ENCODE results near the gene TMEM167B. TPM values are rescaled to one million over a fixed set of nuclear protein-coding genes. Genes with fewer than 3 reads are reported as not detected.

Gene TMEM167B
- total RNA-seq, 4 donors from 2014 or later, result 2.2 to 23.0 (median 18.8) TPM

DNA sequence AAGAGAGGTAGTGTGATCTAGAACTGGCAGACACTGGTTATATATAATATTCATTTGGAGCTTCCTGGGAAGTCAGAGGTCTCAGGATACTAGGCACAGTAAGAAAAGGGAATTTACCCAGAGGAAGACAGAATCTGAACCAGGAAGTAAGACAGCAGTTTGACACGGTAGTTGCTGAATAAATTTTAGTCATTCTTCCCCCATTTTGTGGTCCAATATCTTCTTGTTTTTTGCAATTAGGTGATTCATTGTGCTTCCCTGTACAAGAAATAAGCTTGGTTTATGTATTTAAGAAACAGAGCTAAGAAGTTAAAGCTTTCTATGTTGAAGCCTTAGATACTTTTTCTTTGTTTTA lies 1.3 kb downstream of the TMEM167B start:
- intact Hi-C loops (cut with DNase I; ENCODE audit: low total_unique reads), result no loop called here
- peaks cover 13 to 63% (median 20%) of the 10 kb centered on the region in 4 donors for H3K4me1 ChIP-seq
- in situ Hi-C loops (cut with MboI; ENCODE audit: low pct_ligation_motif_present in 1 of 4, low pct_unique_long_range_greater_than_20kb in 1 of 4, low sequenced_read_pairs in 3 of 4), result no loop called here
- H3K27me3 ChIP-seq, result no peaks in the 10 kb centered on the region
- TF ChIP-seq EP300 (IDR thresholded peaks at IDR 0.05; ENCODE audit: low read depth) (no peak), POLR2AphosphoS5 (IDR thresholded peaks at IDR 0.05) (no peak), POLR2A (IDR thresholded peaks at IDR 0.05) (no peak)
- TF ChIP-seq, protein P1, sequence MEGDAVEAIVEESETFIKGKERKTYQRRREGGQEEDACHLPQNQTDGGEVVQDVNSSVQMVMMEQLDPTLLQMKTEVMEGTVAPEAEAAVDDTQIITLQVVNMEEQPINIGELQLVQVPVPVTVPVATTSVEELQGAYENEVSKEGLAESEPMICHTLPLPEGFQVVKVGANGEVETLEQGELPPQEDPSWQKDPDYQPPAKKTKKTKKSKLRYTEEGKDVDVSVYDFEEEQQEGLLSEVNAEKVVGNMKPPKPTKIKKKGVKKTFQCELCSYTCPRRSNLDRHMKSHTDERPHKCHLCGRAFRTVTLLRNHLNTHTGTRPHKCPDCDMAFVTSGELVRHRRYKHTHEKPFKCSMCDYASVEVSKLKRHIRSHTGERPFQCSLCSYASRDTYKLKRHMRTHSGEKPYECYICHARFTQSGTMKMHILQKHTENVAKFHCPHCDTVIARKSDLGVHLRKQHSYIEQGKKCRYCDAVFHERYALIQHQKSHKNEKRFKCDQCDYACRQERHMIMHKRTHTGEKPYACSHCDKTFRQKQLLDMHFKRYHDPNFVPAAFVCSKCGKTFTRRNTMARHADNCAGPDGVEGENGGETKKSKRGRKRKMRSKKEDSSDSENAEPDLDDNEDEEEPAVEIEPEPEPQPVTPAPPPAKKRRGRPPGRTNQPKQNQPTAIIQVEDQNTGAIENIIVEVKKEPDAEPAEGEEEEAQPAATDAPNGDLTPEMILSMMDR (IDR thresholded peaks at IDR 0.05), result no peak
- peak overlapping the region; percentile 60 to 91 (median 69) for H3K4me3 ChIP-seq
- peak overlapping the region; percentile 95 to 99 (median 95) for H3K27ac ChIP-seq
- WGBS, 2 donors (ENCODE audit: low coverage in 1 of 2), result 0 to 3% methylated on average over 1 of the region's 1 CpG
- peaks cover 0 to 17% (median 5%) of the 10 kb centered on the region in 4 donors for H3K36me3 ChIP-seq
- no peak for DNase-seq
- no peaks in the 10 kb centered on the region for H3K9me3 ChIP-seq

DNA sequence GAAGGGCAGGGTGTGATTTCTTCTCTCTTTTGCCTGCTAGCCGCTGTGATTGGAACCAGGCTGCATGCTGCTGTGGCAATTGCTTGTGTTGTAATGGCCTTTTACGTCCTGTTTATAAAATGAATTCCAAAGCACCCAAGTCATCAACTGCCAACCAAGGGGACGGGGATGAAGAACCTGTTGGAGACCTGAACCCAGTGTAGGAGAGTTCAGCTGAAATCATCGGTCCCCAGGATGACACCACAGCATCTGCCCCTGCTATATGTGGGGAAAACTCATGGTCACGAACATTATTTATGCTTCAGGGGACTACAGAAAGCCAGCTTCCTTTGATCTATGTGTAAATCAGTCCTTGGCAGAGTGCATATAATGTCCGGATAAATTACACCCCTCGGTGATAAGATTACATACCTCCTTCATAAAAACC lies 3.8 kb downstream of the TMEM167B start:
- Histone ChIP-seq H3K9me3 (no peaks in the 10 kb centered on the region), H3K27me3 (no peaks in the 10 kb centered on the region), H3K4me1 (peaks cover 13 to 60% (median 21%) of the 10 kb centered on the region in 4 donors), H3K27ac (peak overlapping the region; percentile 65 to 99 (median 86)), H3K4me3 (no peak overlapping the region), H3K36me3 (peaks cover 0 to 17% (median 5%) of the 10 kb centered on the region in 4 donors)
- DNase-seq, result no peak
- intact Hi-C loops (cut with DNase I; ENCODE audit: low total_unique reads) (no loop called here), in situ Hi-C loops (cut with MboI; ENCODE audit: low pct_ligation_motif_present in 1 of 4, low pct_unique_long_range_greater_than_20kb in 1 of 4, low sequenced_read_pairs in 3 of 4) (no loop called here)
- no peak for TF ChIP-seq EP300 (IDR thresholded peaks at IDR 0.05; ENCODE audit: low read depth)
- TF ChIP-seq, protein P1 (IDR thresholded peaks at IDR 0.05), result no peak
- peak in 1 of 3 donors; percentile 42 for TF ChIP-seq POLR2AphosphoS5 (IDR thresholded peaks at IDR 0.05)
- TF ChIP-seq POLR2A (IDR thresholded peaks at IDR 0.05), result no peak
- WGBS, 2 donors (ENCODE audit: low coverage in 1 of 2), result 62 to 77% methylated on average over 3 to 7 of the region's 7 CpGs

DNA sequence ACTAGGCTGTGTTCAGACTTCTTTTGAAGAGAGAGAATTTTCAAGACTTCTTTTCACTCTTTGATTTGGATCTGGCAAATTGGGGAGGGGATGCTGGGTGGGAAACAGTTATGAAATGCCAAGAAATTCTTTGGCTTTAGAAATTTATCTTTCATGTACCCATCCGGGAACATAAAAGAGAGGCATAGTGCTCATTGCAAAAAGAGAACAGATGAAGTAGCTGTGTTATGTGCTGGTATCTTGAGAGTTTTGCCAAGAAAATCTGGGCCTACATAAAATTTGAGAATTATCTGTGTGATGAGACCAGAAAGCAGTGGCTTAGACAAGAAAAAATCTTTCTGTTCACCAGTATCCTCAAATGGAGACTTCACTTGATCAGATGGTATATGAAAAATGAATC lies 4.3 kb downstream of the TMEM167B start:
- H3K4me1 ChIP-seq, result peaks cover 13 to 60% (median 23%) of the 10 kb centered on the region in 4 donors
- DNase-seq, result no peak
- no peaks in the 10 kb centered on the region for H3K9me3 ChIP-seq
- intact Hi-C loops (cut with DNase I; ENCODE audit: low total_unique reads), result no loop called here
- no peaks in the 10 kb centered on the region for H3K27me3 ChIP-seq
- 71 to 72% methylated on average over 1 of the region's 1 CpG for WGBS, 2 donors (ENCODE audit: low coverage in 1 of 2)
- no peak overlapping the region for H3K4me3 ChIP-seq
- H3K27ac ChIP-seq, result peak overlapping the region; percentile 58 to 95 (median 70)
- in situ Hi-C loops (cut with MboI; ENCODE audit: low pct_ligation_motif_present in 1 of 4, low pct_unique_long_range_greater_than_20kb in 1 of 4, low sequenced_read_pairs in 3 of 4), result no loop called here
- TF ChIP-seq POLR2A (IDR thresholded peaks at IDR 0.05), result no peak
- no peak for TF ChIP-seq EP300 (IDR thresholded peaks at IDR 0.05; ENCODE audit: low read depth)
- no peak for TF ChIP-seq POLR2AphosphoS5 (IDR thresholded peaks at IDR 0.05)
- TF ChIP-seq, protein P1 (IDR thresholded peaks at IDR 0.05), result no peak
- H3K36me3 ChIP-seq, result peaks cover 0 to 17% (median 5%) of the 10 kb centered on the region in 4 donors

DNA sequence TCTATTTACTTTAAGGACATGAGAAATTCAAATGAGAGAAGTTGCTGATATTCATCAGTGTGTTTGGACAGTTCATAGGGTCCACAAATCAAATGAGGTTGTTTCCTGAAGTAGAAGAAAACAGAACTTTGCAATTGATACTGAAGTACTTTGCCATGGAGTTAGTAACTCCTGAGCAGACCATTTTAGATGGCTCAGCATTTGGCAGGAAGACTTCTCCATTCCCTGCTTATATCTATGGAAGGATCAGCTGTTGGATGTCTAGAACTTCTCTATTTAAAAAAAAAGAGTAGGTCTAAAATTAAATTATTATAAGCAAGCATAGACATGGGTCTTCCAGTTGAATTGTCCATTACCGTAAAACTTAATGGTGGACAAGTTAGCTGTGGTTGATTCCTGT lies 5.1 kb downstream of the TMEM167B start:
- H3K36me3 ChIP-seq, result peaks cover 0 to 17% (median 5%) of the 10 kb centered on the region in 4 donors
- no peaks in the 10 kb centered on the region for H3K9me3 ChIP-seq
- intact Hi-C loops (cut with DNase I; ENCODE audit: low total_unique reads) (no loop called here), in situ Hi-C loops (cut with MboI; ENCODE audit: low pct_ligation_motif_present in 1 of 4, low pct_unique_long_range_greater_than_20kb in 1 of 4, low sequenced_read_pairs in 3 of 4) (no loop called here)
- TF ChIP-seq POLR2A (IDR thresholded peaks at IDR 0.05) (no peak), EP300 (IDR thresholded peaks at IDR 0.05; ENCODE audit: low read depth) (no peak), POLR2AphosphoS5 (IDR thresholded peaks at IDR 0.05) (no peak)
- TF ChIP-seq, protein P1 (IDR thresholded peaks at IDR 0.05), result no peak
- no peaks in the 10 kb centered on the region for H3K27me3 ChIP-seq
- 80 to 94% methylated on average over 1 of the region's 1 CpG for WGBS, 2 donors (ENCODE audit: low coverage in 1 of 2)
- no peak overlapping the region for H3K4me3 ChIP-seq
- DNase-seq, result no peak
- H3K27ac ChIP-seq, result peak overlapping the region; percentile 58 to 95 (median 70)
- H3K4me1 ChIP-seq, result peaks cover 13 to 56% (median 21%) of the 10 kb centered on the region in 4 donors
